GM12892 (cell line): Measurements from ENCODE around the gene MTCL1.

Experiments used
- DNase-seq: peaks from one replicate; pipeline ENCODE4 v3.0.0; 2011; ENCODE audit not compliant: insufficient read length
- FAIRE-seq: peaks from 2 replicates; lab custom pipeline; 2011; peaks lifted over from hg19 to GRCh38; lab: Jason Lieb, UNC
- POLR2A ChIP-seq: IDR thresholded peaks from 2 replicates; pipeline ENCODE4 v1.6.1; 2011; ENCODE audit warnings: low read depth, low read length, control low read depth
- POLR2AphosphoS5 ChIP-seq: IDR thresholded peaks from 2 replicates; pipeline ENCODE4 v1.6.1; 2011; ENCODE audit warnings: low read depth, low read length, control low read depth
- TAF1 ChIP-seq: IDR thresholded peaks from 2 replicates; pipeline ENCODE4 v1.6.1; 2011; ENCODE audit warnings: low read depth, mild to moderate bottlenecking, control low read depth, low read length, borderline replicate concordance

Gene MTCL1

DNA sequence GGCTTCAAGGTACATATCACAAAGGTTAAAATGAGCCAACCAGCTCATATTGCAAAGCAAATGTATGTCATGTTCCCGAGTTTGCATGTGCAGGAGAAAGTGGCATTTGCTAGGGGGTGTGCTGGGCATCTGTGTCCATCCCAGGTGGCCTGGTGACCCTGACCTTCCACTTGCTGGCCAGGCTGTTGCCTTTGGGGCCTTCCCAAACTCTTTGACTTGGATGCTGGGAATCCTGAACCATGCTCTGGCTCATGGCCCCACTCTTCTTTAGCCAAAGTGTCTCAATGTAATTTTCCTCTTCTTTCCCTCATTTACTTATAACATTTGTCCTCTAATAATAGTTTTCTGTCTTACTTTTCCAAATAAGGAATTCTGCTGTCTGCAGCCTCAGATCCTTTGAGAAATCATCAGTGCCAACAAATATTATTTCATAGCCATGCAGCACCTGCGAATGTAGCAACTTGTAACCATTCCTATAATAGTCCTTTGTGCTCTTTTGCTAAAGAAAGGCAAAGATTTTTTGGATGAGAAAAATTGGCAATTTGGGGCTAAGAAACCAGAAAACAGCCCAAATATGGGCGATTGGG is 64.2 kb downstream of the MTCL1 start:
- no peak for TF ChIP-seq TAF1
- no peak for TF ChIP-seq POLR2AphosphoS5
- TF ChIP-seq POLR2A, result no peak
- DNase-seq, result no peak
- no peak for FAIRE-seq

- FAIRE-seq (no peak), DNase-seq (no peak)
- TF ChIP-seq POLR2AphosphoS5 (no peak), TAF1 (no peak), POLR2A (no peak)
These were observed 65.3 kb downstream of the MTCL1 start for GRCh38 chr18:8770657-8771056.

GRCh38 chr18:8771930-8772329 is 66.6 kb downstream of the MTCL1 start:
- TF ChIP-seq POLR2A, result no peak
- no peak for TF ChIP-seq TAF1
- no peak for TF ChIP-seq POLR2AphosphoS5
- FAIRE-seq (no peak), DNase-seq (no peak)

DNA sequence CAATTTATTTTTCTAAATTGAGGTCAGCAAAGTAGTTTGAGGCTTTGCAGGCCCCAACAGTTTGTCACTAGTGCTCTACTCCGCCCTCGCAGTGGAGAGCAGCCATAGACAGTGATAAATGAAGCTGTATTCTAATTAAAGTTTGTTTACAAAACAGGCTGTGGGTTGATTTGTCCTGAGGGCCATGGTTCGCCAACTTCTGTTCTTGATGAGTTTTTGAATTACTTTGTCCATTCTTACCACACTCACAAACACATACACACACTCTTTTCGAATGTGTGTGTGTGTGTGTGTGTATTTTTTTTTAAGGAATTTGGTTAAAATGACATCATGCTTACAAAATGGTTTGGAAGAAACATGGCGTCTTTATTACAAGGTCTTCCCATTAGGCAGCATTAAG is 68.6 kb downstream of the MTCL1 start:
- FAIRE-seq (no peak), DNase-seq (no peak)
- TF ChIP-seq POLR2AphosphoS5 (no peak), POLR2A (no peak), TAF1 (no peak)

- no peak for DNase-seq
- TF ChIP-seq TAF1, result no peak
- TF ChIP-seq POLR2A, result no peak
- no peak for TF ChIP-seq POLR2AphosphoS5
- no peak for FAIRE-seq
These were observed 70.9 kb downstream of the MTCL1 start for GRCh38 chr18:8776013-8776943.

DNA sequence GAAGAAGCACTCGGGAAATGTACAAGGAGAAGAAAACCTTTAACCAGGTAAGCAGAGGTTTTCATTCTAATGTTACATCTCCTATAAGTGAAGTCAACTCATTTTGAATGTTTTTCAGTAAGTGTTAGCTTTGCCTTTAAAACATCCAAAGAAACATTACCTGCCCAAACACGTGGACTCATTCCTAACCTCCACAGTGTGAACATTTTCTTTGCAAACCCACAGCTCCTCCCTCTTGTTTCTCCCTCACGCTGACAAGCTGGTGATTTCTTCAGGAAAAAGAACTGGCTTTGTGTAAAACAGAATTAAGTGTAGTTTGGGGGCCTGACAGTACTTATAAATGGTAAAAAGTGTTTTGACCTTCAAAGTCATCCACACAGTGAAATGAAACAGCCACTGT is 72.5 kb downstream of the MTCL1 start:
- FAIRE-seq (no peak), DNase-seq (no peak)
- no peak for TF ChIP-seq TAF1
- TF ChIP-seq POLR2A, result no peak
- no peak for TF ChIP-seq POLR2AphosphoS5

- no peak for DNase-seq
- TF ChIP-seq TAF1, result no peak
- no peak for TF ChIP-seq POLR2A
- no peak for TF ChIP-seq POLR2AphosphoS5
These were observed 73.0 kb downstream of the MTCL1 start for GRCh38 chr18:8778386-8778785.

GRCh38 chr18:8778824-8779223 is 73.5 kb downstream of the MTCL1 start:
- TF ChIP-seq POLR2AphosphoS5, result no peak
- no peak for TF ChIP-seq TAF1
- TF ChIP-seq POLR2A, result no peak
- FAIRE-seq (no peak), DNase-seq (no peak)

More at GRCh38 chr18:8778386-8778785, 73.0 kb downstream of the MTCL1 start:
- no peak for FAIRE-seq

GRCh38 chr18:8779251-8779650 is 73.9 kb downstream of the MTCL1 start:
- DNase-seq, result no peak
- no peak for FAIRE-seq
- TF ChIP-seq TAF1, result no peak
- TF ChIP-seq POLR2A, result no peak
- no peak for TF ChIP-seq POLR2AphosphoS5

GRCh38 chr18:8780227-8780626 is 74.9 kb downstream of the MTCL1 start:
- FAIRE-seq, result no peak
- no peak for DNase-seq
- TF ChIP-seq POLR2A, result no peak
- no peak for TF ChIP-seq TAF1
- TF ChIP-seq POLR2AphosphoS5, result no peak

DNA sequence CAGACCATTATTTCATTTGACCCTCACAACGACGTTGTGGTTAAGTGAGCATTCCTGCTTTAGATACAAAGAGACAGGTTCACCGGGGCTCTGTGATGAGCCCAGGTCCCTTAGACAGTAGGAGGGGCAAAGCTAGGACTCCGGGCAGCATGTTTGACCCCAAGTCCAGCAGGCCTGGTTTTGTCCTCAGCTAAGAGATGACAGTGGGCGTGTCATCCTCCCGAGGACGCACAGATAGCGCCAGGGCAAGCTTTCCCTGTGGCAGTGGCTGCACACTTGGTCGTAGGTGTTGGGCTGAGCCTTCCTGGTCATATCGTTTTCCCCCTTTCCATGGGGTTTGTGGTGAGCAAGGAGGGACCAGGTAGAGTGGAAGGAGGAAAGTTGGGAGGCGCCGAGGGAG is 76.3 kb downstream of the MTCL1 start:
- no peak for FAIRE-seq
- no peak for DNase-seq
- TF ChIP-seq POLR2AphosphoS5 (no peak), POLR2A (no peak), TAF1 (no peak)
